OCI-LY3 (cell line): ENCODE results near the gene PANK4.

ENCODE experiments used
- H2AFZ ChIP-seq: fragments of 200-600, 300-600 bp; shearing (Covaris generic); 2 replicates; pipeline ENCODE4 v1.6.0; 2014; ENCODE audit warnings: antibody characterized with exemption, low read depth, low read length
- H3K27ac ChIP-seq: fragments of 200-600, 300-600 bp; sonication (generic); 2 replicates; pipeline ENCODE4 v1.5.1; 2014; ENCODE audit warnings: mild to moderate bottlenecking, low read length, moderate library complexity, mixed read lengths
- H3K27me3 ChIP-seq: fragments of 200-600, 300-600 bp; sonication (generic); 2 replicates; pipeline ENCODE4 v1.6.1; 2014; ENCODE audit warnings: low read depth, low read length, mixed read lengths
- H3K36me3 ChIP-seq: fragments of 200-600, 300-600 bp; sonication (generic); replicated peaks from 2 replicates; pipeline ENCODE3; 2014; ENCODE audit warnings: low read depth, low read length, mixed read lengths
- H3K4me1 ChIP-seq: fragments of 300-600, 200-600 bp; sonication (generic); 2 replicates; pipeline ENCODE4 v1.6.1; 2014; ENCODE audit warnings: low read length, mixed read lengths
- H3K4me2 ChIP-seq: fragments of 200-600, 300-600 bp; sonication (generic); 2 replicates; pipeline ENCODE4 v1.6.1; 2014; ENCODE audit warnings: low read length, mixed read lengths
- H3K4me3 ChIP-seq: fragments of 300-600, 200-600 bp; sonication (generic); 2 replicates; pipeline ENCODE4 v1.5.1; 2014; ENCODE audit warnings: antibody characterized with exemption, mild to moderate bottlenecking, low read length, moderate library complexity
- H3K79me2 ChIP-seq: fragments of 300-600, 200-600 bp; shearing (Covaris generic); 2 replicates; pipeline ENCODE4 v1.6.1; 2014; ENCODE audit warnings: mild to moderate bottlenecking, low read length, mixed read lengths
- H3K9ac ChIP-seq: fragments of 300-600, 200-600 bp; shearing (Covaris generic); 2 replicates; pipeline ENCODE4 v1.6.0; 2014; ENCODE audit warnings: mild to moderate bottlenecking, low read length, moderate library complexity
- H3K9me3 ChIP-seq: fragments of 200-600, 300-600 bp; shearing (Covaris generic); 2 replicates; pipeline ENCODE4 v1.6.1; 2014; ENCODE audit warnings: low read length, mixed read lengths; ENCODE audit not compliant: insufficient read depth
- H4K20me1 ChIP-seq: fragments of 200-600, 300-600 bp; sonication (generic); 2 replicates; pipeline ENCODE4 v1.6.1; 2016; ENCODE audit warnings: low read length, mixed read lengths; ENCODE audit not compliant: insufficient read depth
- EZH2phosphoT487 ChIP-seq: fragments of 200-600 bp; shearing (Covaris generic); IDR thresholded peaks from 2 replicates; pipeline ENCODE4 v1.6.1; 2018; ENCODE audit warnings: antibody characterized with exemption, mixed run types, low read depth
- TF ChIP-seq, protein P1 (sequence below): fragments of 200-600, 300-600 bp; sonication (generic); IDR thresholded peaks from 2 replicates; pipeline ENCODE4 v1.5.1; 2014; ENCODE audit warnings: antibody characterized with exemption, low read length, low read depth

Gene PANK4

DNA sequence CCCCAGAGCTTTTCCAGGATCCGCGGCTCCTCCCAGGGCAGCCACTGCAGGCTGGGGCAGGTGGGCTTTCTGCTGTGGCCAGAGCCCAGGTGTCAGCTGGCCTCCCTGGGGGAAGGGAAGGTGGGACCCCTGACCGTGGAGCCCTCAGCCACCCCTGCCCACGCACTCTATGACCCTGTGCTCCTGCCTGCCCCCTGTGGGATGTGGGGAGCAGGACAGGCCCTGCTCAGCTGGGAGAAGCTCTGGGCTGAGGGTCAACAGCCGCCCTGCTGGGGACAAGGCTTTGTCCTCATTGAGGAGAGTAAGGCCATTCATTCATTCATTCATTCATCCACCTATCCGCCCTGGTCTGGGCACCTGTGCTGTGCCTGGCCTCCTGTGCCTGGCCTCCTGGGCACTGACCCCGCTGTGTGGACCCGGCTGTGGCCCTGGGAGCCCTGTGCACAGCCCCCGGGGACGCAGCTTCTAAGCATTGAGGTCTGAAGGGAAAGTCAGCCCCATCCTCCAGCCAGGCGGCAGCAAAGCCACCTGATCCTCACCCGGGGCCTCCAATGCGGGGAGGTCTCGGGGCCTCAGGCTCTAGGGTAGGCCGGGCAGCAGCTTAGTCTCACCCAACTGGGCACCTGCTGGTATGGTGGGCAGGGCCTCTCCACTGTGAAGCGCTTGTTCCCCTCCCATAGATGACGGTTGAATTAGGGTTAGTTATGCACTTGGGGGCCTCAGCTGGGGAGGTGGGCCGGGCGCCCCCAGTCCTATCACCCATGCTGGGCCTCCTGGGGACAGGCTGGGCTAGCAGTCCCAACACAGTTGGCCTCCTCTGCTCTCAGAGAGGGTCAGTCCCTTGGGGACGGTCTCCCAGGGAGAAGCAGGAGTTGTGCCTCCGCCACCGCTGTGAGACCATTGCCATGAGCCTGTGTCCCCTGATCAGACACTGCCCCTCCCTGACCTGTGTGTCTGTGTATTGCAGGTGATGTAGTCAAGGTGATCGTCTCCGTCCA, 35.8 kb upstream of the PANK4 start:
- Histone ChIP-seq H3K36me3 (peaks cover 14% of the 10 kb centered on the region), H3K4me3 (no peak overlapping the region), H4K20me1 (no peaks in the 10 kb centered on the region), H2AFZ (no peak overlapping the region), H3K9ac (no peak overlapping the region), H3K4me2 (no peak overlapping the region), H3K79me2 (no peaks in the 10 kb centered on the region; the same call in 1 of the 2 replicates), H3K9me3 (no peaks in the 10 kb centered on the region), H3K4me1 (peaks cover 5% of the 10 kb centered on the region), H3K27ac (no peak overlapping the region), H3K27me3 (no peaks in the 10 kb centered on the region)
- TF ChIP-seq EZH2phosphoT487, result no peak
- TF ChIP-seq, protein P1, sequence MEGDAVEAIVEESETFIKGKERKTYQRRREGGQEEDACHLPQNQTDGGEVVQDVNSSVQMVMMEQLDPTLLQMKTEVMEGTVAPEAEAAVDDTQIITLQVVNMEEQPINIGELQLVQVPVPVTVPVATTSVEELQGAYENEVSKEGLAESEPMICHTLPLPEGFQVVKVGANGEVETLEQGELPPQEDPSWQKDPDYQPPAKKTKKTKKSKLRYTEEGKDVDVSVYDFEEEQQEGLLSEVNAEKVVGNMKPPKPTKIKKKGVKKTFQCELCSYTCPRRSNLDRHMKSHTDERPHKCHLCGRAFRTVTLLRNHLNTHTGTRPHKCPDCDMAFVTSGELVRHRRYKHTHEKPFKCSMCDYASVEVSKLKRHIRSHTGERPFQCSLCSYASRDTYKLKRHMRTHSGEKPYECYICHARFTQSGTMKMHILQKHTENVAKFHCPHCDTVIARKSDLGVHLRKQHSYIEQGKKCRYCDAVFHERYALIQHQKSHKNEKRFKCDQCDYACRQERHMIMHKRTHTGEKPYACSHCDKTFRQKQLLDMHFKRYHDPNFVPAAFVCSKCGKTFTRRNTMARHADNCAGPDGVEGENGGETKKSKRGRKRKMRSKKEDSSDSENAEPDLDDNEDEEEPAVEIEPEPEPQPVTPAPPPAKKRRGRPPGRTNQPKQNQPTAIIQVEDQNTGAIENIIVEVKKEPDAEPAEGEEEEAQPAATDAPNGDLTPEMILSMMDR, result peak; percentile 34; the same call in 1 of the 2 replicates

GRCh38 chr1:2561446-2561845, 35.0 kb upstream of the PANK4 start:
- Histone ChIP-seq H3K9me3 (no peaks in the 10 kb centered on the region), H3K4me1 (peaks cover 11% of the 10 kb centered on the region), H3K4me3 (no peak overlapping the region), H2AFZ (no peak overlapping the region), H3K4me2 (no peak overlapping the region), H3K9ac (no peak overlapping the region), H4K20me1 (no peaks in the 10 kb centered on the region), H3K79me2 (no peaks in the 10 kb centered on the region; the same call in 1 of the 2 replicates), H3K27me3 (no peaks in the 10 kb centered on the region), H3K36me3 (peaks cover 14% of the 10 kb centered on the region), H3K27ac (no peak overlapping the region)
- TF ChIP-seq, protein P1, result no peak
- no peak for TF ChIP-seq EZH2phosphoT487

GRCh38 chr1:2560299-2561073, 34.1 kb upstream of the PANK4 start:
- H3K27me3 ChIP-seq, result no peaks in the 10 kb centered on the region
- no peak overlapping the region for H3K27ac ChIP-seq
- no peak overlapping the region for H3K4me3 ChIP-seq
- H3K9ac ChIP-seq, result no peak overlapping the region
- TF ChIP-seq, protein P1, result no peak
- TF ChIP-seq EZH2phosphoT487, result no peak
- peaks cover 17% of the 10 kb centered on the region for H3K4me1 ChIP-seq
- H3K4me2 ChIP-seq, result no peak overlapping the region
- H4K20me1 ChIP-seq, result no peaks in the 10 kb centered on the region
- H3K79me2 ChIP-seq, result no peaks in the 10 kb centered on the region; the same call in 1 of the 2 replicates
- H3K9me3 ChIP-seq, result no peaks in the 10 kb centered on the region
- H2AFZ ChIP-seq, result no peak overlapping the region
- H3K36me3 ChIP-seq, result peaks cover 14% of the 10 kb centered on the region
